Mucosa of rectum (tissue), 2 donors: ENCODE data around the gene ANKRD10.

Experiments used
- H3K27ac ChIP-seq, 2 donors: one replicate each; pipeline ENCODE4 v1.7.0; 2013; ENCODE audit warnings: inconsistent platforms in 2 of 2, low read depth in 2 of 2, low read length in 2 of 2
- H3K27me3 ChIP-seq, 2 donors: one replicate each; pipeline ENCODE4 v1.7.0; 2013; ENCODE audit warnings: low read length in 2 of 2; ENCODE audit not compliant: control insufficient read depth in 2 of 2, insufficient read depth in 2 of 2
- H3K36me3 ChIP-seq, 2 donors: one replicate each; pipeline ENCODE4 v1.7.0; 2013; ENCODE audit warnings: low read length in 2 of 2; ENCODE audit not compliant: control insufficient read depth in 2 of 2, insufficient read depth in 2 of 2
- H3K4me1 ChIP-seq, 2 donors: one replicate each; pipeline ENCODE4 v1.7.0; 2013; ENCODE audit warnings: low read length in 2 of 2, mild to moderate bottlenecking in 1 of 2; ENCODE audit not compliant: control insufficient read depth in 2 of 2, insufficient read depth in 2 of 2
- H3K4me3 ChIP-seq, 2 donors: one replicate each; pipeline ENCODE4 v1.7.0; 2013; ENCODE audit warnings: low read length in 2 of 2
- H3K9ac ChIP-seq, 2 donors: one replicate each; pipeline ENCODE4 v1.7.0; 2013; ENCODE audit warnings: low read length in 2 of 2, low read depth in 1 of 2, mild to moderate bottlenecking in 1 of 2
- H3K9me3 ChIP-seq, 2 donors: one replicate each; pipeline ENCODE4 v1.7.0; 2013; ENCODE audit warnings: low read length in 2 of 2; ENCODE audit not compliant: control insufficient read depth in 2 of 2
- donor health status: healthy.
- donor health status: Normal muscosa, but diverticular disease.

Gene ANKRD10

DNA sequence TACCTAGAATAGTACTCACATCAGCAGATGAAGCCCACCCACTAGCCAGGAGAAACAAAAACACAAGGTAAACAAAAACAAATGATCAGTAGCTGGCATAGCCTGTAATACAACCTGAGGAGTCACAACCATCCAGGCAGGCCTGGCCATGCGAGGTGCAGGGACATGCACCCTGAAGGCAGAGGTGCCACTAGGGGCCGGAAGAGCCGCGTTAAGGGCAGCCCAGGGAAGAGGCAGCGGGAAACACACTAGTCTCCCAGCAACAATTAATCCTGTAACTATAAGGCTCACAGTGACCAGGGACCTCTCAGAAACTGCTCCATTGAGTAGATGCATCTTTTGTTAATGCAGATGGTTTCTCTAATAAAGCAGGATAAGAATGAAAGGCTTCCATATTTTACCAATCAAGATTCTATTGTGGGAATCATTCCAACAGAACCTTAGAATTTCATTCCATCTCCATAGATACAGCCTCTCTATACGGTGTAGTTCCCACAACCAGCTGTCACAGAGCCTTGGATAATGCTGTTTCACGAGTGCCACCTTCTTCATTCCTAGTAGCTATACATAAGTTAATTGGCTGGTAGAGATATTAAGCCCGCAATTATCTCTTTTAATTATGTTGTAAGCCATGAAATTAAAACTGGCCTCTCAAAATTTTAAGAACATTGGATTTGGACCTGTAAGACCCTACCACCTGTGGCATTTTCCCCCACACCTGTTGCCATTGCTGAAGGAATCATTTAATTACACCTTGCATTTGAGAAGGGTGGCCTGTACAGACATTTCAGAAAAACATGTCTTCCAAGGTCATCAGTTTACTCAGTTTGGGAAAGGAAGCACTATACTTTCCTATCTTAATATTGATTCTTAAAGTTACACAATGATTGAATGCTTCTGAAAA is 28.7 kb downstream of the ANKRD10 start:
- H3K27ac ChIP-seq, result no peak overlapping the region
- no peaks in the 10 kb centered on the region for H3K36me3 ChIP-seq
- no peak overlapping the region for H3K4me3 ChIP-seq
- H3K27me3 ChIP-seq, result no peaks in the 10 kb centered on the region
- no peak overlapping the region for H3K9ac ChIP-seq
- H3K9me3 ChIP-seq, result no peaks in the 10 kb centered on the region
- peaks cover 3 to 9% of the 10 kb centered on the region in 2 donors for H3K4me1 ChIP-seq

DNA sequence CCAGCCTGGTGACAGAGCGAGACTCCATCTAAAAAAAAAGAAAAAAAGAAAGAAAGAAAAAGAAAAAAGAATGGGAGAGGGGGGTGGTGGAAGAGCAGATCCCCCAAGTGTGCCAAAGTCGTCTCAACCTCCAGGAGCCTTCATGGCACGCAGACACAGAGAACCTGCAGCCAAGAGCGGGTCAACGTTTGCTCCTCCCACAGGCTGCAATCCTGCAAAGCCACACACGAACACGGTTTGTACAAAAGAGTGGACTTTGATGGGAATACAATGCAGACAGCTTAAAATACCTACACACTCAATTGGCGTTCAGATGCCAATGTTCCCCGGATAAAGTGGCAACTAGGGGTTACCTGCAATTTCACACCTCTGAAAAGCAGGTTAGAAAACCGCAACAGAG is 29.4 kb downstream of the ANKRD10 start:
- peaks cover 3 to 9% of the 10 kb centered on the region in 2 donors for H3K4me1 ChIP-seq
- no peaks in the 10 kb centered on the region for H3K27me3 ChIP-seq
- no peaks in the 10 kb centered on the region for H3K9me3 ChIP-seq
- H3K9ac ChIP-seq, result no peak overlapping the region
- peaks cover 0 to 4% of the 10 kb centered on the region in 2 donors for H3K36me3 ChIP-seq
- no peak overlapping the region for H3K4me3 ChIP-seq
- no peak overlapping the region for H3K27ac ChIP-seq

DNA sequence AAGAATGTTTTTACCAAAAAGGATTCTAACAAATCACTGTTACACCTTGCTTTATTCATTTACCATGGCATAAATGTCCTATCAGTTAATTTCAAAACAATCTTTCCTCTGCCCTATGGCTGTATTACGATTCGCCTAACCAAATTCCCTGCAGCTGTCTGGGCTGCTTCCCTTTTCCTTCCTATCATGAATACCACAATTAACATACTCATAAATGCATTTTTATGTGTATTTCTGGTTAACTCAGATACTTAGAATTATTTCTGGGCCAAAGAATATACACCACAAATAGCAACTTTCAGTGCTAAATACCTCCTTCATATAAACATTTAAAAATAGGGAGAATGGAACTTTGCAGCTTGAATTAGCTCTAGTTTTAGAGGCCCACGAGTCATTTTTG is 30.4 kb downstream of the ANKRD10 start:
- no peak overlapping the region for H3K27ac ChIP-seq
- H3K9ac ChIP-seq, result no peak overlapping the region
- H3K4me3 ChIP-seq, result no peak overlapping the region
- no peaks in the 10 kb centered on the region for H3K27me3 ChIP-seq
- H3K4me1 ChIP-seq, result peaks cover 3 to 9% of the 10 kb centered on the region in 2 donors
- peaks cover 3 to 8% of the 10 kb centered on the region in 2 donors for H3K36me3 ChIP-seq
- no peaks in the 10 kb centered on the region for H3K9me3 ChIP-seq

DNA sequence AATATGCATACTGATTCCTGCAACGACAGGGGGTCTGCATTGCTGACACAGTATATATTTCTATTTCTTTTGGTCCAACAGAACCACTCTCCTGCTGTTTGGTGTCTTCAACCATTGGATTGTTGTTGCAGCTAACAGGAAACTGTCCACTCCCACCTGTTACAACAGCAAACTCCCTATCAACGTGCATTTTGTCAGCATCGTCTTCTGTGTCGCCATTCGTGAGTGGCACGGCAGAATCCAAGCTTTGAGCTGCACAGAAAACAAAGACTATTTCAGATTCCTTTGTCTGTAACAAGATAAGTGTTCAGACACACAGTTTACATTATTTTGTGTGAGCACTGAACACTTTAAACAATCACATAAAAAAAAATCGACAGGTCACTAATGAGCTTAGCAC is 31.3 kb downstream of the ANKRD10 start:
- H3K27ac ChIP-seq, result no peak overlapping the region
- H3K4me1 ChIP-seq, result peaks cover 2 to 6% of the 10 kb centered on the region in 2 donors
- H3K9me3 ChIP-seq, result no peaks in the 10 kb centered on the region
- no peak overlapping the region for H3K4me3 ChIP-seq
- no peaks in the 10 kb centered on the region for H3K27me3 ChIP-seq
- H3K36me3 ChIP-seq, result peaks cover 3 to 9% of the 10 kb centered on the region in 2 donors
- H3K9ac ChIP-seq, result no peak overlapping the region

DNA sequence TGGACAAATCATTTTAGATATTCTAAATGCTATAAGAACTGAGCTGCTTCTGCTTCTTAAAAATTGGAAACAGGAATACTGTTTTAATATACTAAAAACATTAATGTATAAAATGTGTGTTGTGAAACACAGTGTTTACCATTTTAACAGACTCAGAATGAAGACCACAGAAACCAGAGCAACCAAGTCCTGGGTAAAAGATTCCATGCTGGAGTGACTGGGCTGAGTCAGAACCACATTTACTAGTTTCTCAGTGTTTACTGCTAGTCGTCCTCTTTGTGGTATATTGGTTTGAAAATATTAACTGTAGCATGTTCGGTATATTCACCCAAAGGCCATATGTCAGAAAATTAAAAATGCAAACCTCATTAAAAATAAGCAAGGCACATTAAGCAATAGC is 31.9 kb downstream of the ANKRD10 start:
- Histone ChIP-seq H3K4me3 (no peak overlapping the region), H3K36me3 (peaks cover 3 to 9% of the 10 kb centered on the region in 2 donors), H3K27ac (no peak overlapping the region), H3K9ac (no peak overlapping the region), H3K4me1 (peaks cover 0 to 5% of the 10 kb centered on the region in 2 donors), H3K27me3 (no peaks in the 10 kb centered on the region), H3K9me3 (no peaks in the 10 kb centered on the region)

DNA sequence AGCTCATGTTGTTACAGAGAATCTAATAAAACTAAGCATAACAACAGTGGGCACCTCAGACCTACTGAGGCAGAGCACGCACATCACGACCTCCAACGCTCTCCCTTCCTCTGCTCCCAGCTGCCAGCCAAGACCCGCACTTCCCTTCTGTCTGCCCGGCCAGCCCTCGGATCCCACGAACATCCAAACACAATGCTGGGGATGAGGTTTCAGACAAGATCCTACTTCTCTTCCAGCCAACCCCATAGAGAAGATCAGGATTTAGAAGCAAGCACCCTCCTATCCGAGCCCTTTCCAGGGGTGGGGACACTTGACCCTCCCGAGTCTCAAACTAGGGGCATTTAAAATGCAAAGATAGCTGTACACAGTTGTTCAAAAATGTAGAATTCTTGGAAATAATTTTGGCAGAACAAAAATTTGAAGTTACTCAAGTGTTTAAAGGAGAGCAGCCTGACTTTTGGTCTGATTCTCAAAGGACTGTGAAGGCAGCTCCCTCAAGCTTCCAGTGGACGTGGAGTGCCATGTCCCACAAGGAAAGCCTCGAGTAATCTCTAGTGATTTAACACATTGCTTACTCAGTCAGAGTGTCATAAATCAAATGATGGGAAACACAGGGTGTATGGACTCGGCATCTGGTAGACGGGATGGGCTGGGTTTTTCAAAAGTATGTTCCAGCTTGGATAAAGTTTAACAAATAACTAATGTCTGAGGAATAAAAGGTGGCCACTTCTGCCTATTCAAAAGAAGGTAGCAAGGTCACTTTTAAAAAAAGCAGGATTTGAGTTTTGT is 32.8 kb downstream of the ANKRD10 start:
- no peaks in the 10 kb centered on the region for H3K4me1 ChIP-seq
- no peak overlapping the region for H3K27ac ChIP-seq

DNA sequence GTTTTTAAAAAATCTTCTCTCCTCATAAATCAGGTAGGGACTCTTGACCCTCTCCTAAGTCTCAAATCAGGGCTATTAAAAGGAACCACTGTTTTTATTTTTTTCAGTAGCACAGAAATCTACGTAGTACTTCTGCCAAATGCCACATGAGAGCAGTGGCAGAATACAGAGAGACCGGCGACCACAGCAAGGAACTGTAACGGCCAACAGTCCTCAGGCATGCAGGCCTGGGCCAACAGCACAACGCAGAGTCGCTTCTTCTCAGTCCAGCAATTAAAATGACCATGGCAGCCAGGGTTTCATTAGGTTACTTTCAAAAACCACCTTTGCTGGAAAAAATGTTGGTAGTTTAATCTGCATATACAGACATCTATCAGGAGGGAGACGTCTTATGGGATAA is 34.2 kb downstream of the ANKRD10 start:
- no peak overlapping the region for H3K4me3 ChIP-seq
- peaks cover 3 to 9% of the 10 kb centered on the region in 2 donors for H3K36me3 ChIP-seq
- H3K27ac ChIP-seq, result no peak overlapping the region
- H3K9me3 ChIP-seq, result no peaks in the 10 kb centered on the region
- H3K4me1 ChIP-seq, result no peaks in the 10 kb centered on the region
- no peak overlapping the region for H3K9ac ChIP-seq
- H3K27me3 ChIP-seq, result no peaks in the 10 kb centered on the region

More for the DNA sequence above, 32.8 kb downstream of the ANKRD10 start:
- no peaks in the 10 kb centered on the region for H3K27me3 ChIP-seq
- no peak overlapping the region for H3K9ac ChIP-seq
- H3K4me3 ChIP-seq, result no peak overlapping the region
- no peaks in the 10 kb centered on the region for H3K9me3 ChIP-seq
- peaks cover 3 to 9% of the 10 kb centered on the region in 2 donors for H3K36me3 ChIP-seq

DNA sequence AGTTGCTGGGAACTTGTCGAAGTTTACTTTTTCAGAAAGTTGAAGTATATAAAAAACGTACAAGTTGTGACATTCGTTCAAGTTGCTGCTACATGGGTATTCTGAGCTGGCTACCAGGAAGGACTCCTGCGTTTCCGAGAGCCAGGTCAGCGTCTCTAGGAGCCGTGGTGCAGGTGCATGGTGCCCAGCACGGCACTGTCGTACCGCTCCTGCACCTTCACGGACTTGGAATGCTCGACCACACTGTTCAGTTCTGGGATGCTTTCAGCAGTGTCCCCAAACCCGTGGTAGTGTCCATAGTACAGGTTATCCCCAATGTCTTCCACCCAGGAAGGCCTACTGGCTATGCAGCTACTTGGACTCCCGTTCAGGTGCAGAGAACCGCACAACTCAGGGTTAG is 35.4 kb downstream of the ANKRD10 start:
- Histone ChIP-seq H3K9ac (no peak overlapping the region), H3K4me3 (no peak overlapping the region), H3K4me1 (peaks cover 5 to 7% of the 10 kb centered on the region in 2 donors), H3K9me3 (no peaks in the 10 kb centered on the region), H3K27me3 (no peaks in the 10 kb centered on the region), H3K36me3 (peaks cover 3 to 9% of the 10 kb centered on the region in 2 donors), H3K27ac (no peak overlapping the region)

DNA sequence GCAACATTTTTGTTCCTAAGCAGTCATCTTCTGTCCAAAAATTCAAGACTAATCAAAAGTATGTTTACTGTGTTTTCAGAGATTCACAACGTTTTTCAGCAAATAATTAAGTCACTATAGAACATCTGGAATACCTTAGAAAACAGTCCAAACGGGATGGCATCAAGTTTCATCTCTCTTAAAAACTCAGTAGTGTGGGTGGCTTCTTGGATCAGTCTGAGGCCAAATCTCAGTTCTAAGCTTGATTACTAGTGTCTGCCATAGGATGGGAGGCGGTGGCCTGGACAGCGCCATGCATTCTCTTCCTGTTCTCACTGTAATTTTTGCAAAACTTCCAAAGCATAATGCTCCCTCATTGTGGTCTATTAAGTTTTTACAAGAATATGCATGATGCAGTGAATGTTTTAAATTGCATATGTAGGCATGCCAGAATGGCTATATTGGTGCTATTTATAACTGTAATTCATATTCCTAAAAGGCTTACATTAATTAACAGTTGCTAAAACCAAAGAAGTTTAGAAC is 37.1 kb downstream of the ANKRD10 start:
- no peak overlapping the region for H3K27ac ChIP-seq
- H3K4me1 ChIP-seq, result peaks cover 7 to 9% of the 10 kb centered on the region in 2 donors
- H3K4me3 ChIP-seq, result no peak overlapping the region
- H3K9ac ChIP-seq, result no peak overlapping the region
- H3K27me3 ChIP-seq, result peaks cover 0 to 6% of the 10 kb centered on the region in 2 donors
- no peaks in the 10 kb centered on the region for H3K9me3 ChIP-seq
- H3K36me3 ChIP-seq, result peaks cover 3 to 9% of the 10 kb centered on the region in 2 donors

DNA sequence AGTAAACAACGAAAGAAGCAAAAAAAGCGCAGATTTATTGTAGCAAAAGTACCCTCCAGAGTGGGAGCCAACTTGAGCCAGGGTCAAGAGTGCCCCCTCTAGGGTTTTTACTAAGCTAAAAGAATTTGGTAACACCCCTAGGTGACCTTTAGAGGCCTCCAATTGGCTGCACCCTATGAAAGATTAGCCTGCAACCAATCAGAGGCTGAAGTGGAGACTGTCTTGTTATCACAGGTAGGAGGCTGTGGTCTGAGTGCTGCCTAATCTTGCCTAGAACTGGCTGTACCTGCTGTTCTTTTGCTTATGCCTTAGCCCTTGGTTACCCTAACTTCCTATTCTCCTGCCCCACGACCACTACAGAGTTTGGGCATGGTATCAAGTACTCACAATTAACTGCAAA is 38.3 kb downstream of the ANKRD10 start:
- no peaks in the 10 kb centered on the region for H3K9me3 ChIP-seq
- H3K27ac ChIP-seq, result no peak overlapping the region
- no peak overlapping the region for H3K9ac ChIP-seq
- H3K4me3 ChIP-seq, result no peak overlapping the region
- H3K27me3 ChIP-seq, result peaks cover 3 to 6% of the 10 kb centered on the region in 2 donors
- peaks cover 3 to 9% of the 10 kb centered on the region in 2 donors for H3K36me3 ChIP-seq
- peaks cover 7 to 9% of the 10 kb centered on the region in 2 donors for H3K4me1 ChIP-seq
